Fibroblast of skin of abdomen (primary cell): ENCODE results near the gene GPR161.

Experiments used
- DNase-seq: peaks from one replicate; pipeline ENCODE4 v3.0.0-alpha.2; 2013

The GPR161 gene

GRCh38 chr1:168106274-168106673, 30.5 kb downstream of the GPR161 start:
- DNase-seq = no peak

- no peak for DNase-seq
These were observed 30.9 kb downstream of the GPR161 start for GRCh38 chr1:168105846-168106245.

- DNase-seq = no peak
These were observed 32.2 kb downstream of the GPR161 start for GRCh38 chr1:168104535-168104934.

GRCh38 chr1:168102487-168102886, 34.2 kb downstream of the GPR161 start:
- no peak for DNase-seq

GRCh38 chr1:168101336-168101735, 35.4 kb downstream of the GPR161 start:
- DNase-seq = no peak

- DNase-seq = no peak
These were observed 36.3 kb downstream of the GPR161 start for GRCh38 chr1:168100315-168101002.

- no peak for DNase-seq
These were observed 37.4 kb downstream of the GPR161 start for GRCh38 chr1:168099337-168099801.

- DNase-seq = no peak
These were observed 38.0 kb downstream of the GPR161 start for GRCh38 chr1:168098534-168099320.

GRCh38 chr1:168097921-168098528, 38.7 kb downstream of the GPR161 start:
- no peak for DNase-seq

GRCh38 chr1:168096296-168097165, 40.2 kb downstream of the GPR161 start:
- no peak for DNase-seq

- no peak for DNase-seq
These were observed 41.3 kb downstream of the GPR161 start for GRCh38 chr1:168095476-168095875.

- no peak for DNase-seq
These were observed 43.1 kb downstream of the GPR161 start for GRCh38 chr1:168093616-168094015.

- no peak for DNase-seq
These were observed 44.0 kb downstream of the GPR161 start for GRCh38 chr1:168092566-168093355.

- DNase-seq = no peak
These were observed 44.8 kb downstream of the GPR161 start for GRCh38 chr1:168091720-168092550.

- DNase-seq = no peak
These were observed 45.7 kb downstream of the GPR161 start for GRCh38 chr1:168091063-168091462.

GRCh38 chr1:168090395-168090794, 46.3 kb downstream of the GPR161 start:
- DNase-seq = no peak

GRCh38 chr1:168089979-168090337, 46.8 kb downstream of the GPR161 start:
- no peak for DNase-seq

GRCh38 chr1:168089326-168089978, 47.3 kb downstream of the GPR161 start:
- no peak for DNase-seq

- DNase-seq = no peak
These were observed 48.0 kb downstream of the GPR161 start for GRCh38 chr1:168088511-168089325.
